GM10266 (cell line): ENCODE measurements around the gene C1QTNF12.
"Not testable (repeated sequence)": the region's sequence is repeated elsewhere in the genome, so short reads cannot be mapped to it uniquely, and the experiment has no call there.

Experiments used
- DNase-seq: peaks from one replicate; pipeline ENCODE4 v3.0.0; 2012; ENCODE audit errors: extremely low spot score
- TF ChIP-seq, protein P1 (sequence below): IDR thresholded peaks from 2 replicates; pipeline ENCODE4 v1.5.1; 2012; ENCODE audit warnings: mild to moderate bottlenecking, low read depth; ENCODE audit not compliant: control insufficient read depth, insufficient read depth; ENCODE audit errors: missing control alignments

C1QTNF12 gene

DNA sequence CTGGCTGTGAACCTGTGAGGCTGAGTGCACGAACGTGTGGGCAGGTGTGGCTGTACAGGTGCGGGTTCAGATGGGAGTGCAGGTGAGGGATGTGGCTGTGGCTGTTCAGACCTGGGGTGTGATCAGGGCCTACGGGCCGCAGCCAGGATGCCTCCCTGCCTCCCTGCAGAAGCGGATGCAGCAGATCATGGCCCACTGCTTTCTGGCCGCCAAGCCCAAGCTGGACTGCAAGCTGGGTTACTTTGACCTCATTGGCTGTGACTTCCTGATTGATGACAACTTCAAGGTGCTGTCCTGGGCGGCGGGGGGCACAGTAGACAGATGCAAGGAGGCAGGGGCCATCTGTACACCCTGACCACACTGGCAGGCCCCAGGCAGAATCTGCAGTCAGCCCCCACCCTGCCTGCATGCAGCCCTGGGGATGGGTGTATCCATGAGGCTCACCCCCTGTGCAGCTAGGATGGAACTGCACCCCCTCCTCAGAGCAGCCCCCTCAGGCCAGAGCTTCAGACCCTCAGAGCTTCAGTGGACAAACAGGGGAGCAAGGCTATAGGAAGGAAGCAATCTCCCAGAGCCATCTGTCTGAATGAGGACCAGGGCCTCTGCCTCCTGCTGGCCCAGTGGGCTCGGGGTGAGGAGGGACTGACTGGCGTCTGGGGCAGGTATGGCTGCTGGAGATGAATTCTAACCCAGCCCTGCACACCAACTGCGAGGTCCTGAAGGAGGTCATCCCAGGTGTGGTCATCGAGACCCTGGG, 49.9 kb downstream of the C1QTNF12 start:
- DNase-seq: no peak
- TF ChIP-seq, protein P1, sequence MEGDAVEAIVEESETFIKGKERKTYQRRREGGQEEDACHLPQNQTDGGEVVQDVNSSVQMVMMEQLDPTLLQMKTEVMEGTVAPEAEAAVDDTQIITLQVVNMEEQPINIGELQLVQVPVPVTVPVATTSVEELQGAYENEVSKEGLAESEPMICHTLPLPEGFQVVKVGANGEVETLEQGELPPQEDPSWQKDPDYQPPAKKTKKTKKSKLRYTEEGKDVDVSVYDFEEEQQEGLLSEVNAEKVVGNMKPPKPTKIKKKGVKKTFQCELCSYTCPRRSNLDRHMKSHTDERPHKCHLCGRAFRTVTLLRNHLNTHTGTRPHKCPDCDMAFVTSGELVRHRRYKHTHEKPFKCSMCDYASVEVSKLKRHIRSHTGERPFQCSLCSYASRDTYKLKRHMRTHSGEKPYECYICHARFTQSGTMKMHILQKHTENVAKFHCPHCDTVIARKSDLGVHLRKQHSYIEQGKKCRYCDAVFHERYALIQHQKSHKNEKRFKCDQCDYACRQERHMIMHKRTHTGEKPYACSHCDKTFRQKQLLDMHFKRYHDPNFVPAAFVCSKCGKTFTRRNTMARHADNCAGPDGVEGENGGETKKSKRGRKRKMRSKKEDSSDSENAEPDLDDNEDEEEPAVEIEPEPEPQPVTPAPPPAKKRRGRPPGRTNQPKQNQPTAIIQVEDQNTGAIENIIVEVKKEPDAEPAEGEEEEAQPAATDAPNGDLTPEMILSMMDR: no peak

GRCh38 chr1:1195726-1196125, 50.8 kb downstream of the C1QTNF12 start:
- not testable (repeated sequence) for DNase-seq

GRCh38 chr1:1194723-1195122, 51.8 kb downstream of the C1QTNF12 start:
- DNase-seq: no peak
- TF ChIP-seq, protein P1: no peak
